Fibroblast of pulmonary artery (primary cell): ENCODE results near the gene SUZ12.
A peak's percentile ranks its signal among the peaks of the same experiment; 100 is the strongest.
"Not testable (repeated sequence)": the region's sequence is repeated elsewhere in the genome, so short reads cannot be mapped to it uniquely, and the experiment has no call there.

Source experiments
- DNase-seq: peaks from one replicate; pipeline ENCODE4 v3.0.0-alpha.2; 2010; ENCODE audit warnings: low read depth
- H3K4me3 ChIP-seq: replicated peaks from 2 replicates; pipeline ENCODE4 v1.5.1; 2011; ENCODE audit warnings: low read depth, mild to moderate bottlenecking, control low read depth, low read length, moderate library complexity
- TF ChIP-seq, protein P1 (sequence below): IDR thresholded peaks from 2 replicates; pipeline ENCODE4 v1.5.1; 2011; ENCODE audit warnings: mild to moderate bottlenecking, control low read depth, low read length, inconsistent platforms; ENCODE audit errors: missing control alignments

SUZ12 gene

DNA sequence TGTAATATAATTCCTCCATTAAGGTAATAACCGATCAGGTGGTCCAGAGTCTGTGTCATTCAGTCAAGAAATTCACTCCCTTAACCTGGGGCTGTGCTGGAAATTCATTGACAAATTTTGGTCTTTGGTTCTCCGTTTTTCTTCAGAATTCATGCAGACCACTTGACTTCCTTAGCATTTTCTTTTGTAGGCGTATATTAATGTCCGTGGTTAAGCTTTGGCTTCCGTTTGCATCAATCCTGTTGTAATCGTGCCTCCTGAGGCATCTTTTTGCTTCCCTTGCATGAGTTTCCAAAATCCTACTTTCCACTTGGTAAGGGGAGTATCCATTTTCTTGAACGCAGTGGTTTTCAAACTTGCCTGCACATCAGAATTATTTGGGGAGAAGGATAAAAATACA, 79.4 kb downstream of the SUZ12 start:
- no peak for DNase-seq
- no peak overlapping the region for H3K4me3 ChIP-seq
- TF ChIP-seq, protein P1, sequence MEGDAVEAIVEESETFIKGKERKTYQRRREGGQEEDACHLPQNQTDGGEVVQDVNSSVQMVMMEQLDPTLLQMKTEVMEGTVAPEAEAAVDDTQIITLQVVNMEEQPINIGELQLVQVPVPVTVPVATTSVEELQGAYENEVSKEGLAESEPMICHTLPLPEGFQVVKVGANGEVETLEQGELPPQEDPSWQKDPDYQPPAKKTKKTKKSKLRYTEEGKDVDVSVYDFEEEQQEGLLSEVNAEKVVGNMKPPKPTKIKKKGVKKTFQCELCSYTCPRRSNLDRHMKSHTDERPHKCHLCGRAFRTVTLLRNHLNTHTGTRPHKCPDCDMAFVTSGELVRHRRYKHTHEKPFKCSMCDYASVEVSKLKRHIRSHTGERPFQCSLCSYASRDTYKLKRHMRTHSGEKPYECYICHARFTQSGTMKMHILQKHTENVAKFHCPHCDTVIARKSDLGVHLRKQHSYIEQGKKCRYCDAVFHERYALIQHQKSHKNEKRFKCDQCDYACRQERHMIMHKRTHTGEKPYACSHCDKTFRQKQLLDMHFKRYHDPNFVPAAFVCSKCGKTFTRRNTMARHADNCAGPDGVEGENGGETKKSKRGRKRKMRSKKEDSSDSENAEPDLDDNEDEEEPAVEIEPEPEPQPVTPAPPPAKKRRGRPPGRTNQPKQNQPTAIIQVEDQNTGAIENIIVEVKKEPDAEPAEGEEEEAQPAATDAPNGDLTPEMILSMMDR = no peak

DNA sequence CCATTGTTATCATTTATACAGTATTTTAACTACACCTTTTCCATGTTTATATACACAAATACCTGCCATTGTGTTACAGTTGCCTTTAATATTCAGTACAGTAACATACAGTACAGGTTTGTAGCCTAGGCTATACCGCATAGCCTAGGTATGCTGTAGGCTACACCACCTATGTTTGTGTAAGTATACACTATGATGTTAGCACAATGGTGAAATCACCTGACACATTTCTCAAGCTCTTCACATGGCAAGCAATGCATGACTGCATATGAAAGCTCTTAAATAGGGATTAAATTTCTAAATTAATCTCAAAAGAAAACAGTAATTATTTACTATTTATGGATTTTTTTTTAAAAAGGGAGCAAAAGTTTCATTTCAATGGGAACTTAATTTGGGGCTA, 82.4 kb downstream of the SUZ12 start:
- H3K4me3 ChIP-seq = no peak overlapping the region
- DNase-seq = no peak
- TF ChIP-seq, protein P1 = no peak

DNA sequence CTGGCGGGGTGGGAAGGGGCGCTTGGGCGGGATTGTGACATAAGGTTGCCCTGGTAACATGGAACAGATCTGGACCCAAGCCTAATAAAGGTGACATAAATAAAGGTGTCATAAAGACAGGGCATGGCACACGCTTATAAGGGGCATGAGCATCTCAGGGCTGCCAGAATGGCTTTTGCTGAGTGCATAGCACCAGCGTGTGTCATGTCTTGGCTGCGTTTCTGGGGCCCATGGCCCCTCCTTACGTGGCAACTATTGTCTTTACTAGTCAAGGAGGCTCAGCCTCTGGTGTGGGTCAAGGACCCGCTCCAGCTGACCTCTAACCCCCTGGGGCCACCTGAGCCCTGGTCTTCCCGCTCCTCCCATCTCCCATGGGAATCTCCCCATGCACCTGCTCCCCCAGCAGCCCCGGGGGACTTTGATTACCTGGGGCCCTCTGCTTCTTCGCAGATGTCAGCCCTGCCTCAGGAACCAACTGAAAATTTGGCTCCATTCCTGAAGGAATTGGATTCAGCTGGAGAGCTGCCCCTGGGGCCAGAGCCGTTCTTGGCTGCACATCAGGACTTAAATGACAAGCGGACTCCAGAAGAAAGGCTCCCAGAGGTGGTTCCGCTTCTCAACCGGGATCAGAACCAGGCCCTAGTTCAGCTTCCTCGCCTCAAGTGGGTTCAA, 84.3 kb downstream of the SUZ12 start:
- no peak overlapping the region for H3K4me3 ChIP-seq
- DNase-seq = no peak
- TF ChIP-seq, protein P1 = no peak

DNA sequence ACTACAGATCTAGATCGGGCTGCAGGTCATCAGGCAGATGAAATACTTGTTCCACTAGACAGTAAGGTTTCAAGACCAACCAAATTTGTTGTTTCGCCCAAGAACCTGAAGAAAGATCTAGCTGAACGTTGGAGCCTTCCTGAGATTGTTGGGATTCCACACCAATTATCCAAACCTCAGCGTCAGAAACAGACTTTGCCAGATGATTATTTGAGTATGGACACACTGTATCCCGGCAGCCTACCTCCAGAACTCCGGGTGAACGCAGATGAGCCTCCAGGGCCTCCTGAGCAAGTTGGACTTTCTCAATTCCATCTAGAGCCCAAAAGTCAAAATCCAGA, 84.8 kb downstream of the SUZ12 start:
- DNase-seq = no peak
- H3K4me3 ChIP-seq = no peak overlapping the region
- TF ChIP-seq, protein P1 = no peak

DNA sequence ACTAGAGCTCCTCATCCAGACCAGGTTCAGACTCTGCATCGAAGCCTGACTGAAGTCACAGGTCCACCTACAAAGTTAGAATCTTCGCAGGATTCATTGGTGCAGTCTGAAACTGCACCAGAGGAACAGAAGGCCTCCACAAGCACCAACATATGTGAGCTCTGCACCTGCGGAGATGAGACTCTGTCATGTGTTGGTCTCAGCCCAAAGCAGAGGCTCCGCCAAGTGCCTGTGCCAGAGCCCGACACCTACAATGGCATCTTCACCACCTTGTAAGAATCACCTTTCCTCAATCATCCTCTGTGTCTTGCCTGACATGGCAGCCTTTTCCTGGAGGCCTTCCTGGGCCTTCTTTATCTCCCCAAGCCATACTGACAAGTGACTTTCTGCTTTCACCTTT, 85.7 kb downstream of the SUZ12 start:
- DNase-seq, H3K4me3 ChIP-seq: not testable (repeated sequence)

DNA sequence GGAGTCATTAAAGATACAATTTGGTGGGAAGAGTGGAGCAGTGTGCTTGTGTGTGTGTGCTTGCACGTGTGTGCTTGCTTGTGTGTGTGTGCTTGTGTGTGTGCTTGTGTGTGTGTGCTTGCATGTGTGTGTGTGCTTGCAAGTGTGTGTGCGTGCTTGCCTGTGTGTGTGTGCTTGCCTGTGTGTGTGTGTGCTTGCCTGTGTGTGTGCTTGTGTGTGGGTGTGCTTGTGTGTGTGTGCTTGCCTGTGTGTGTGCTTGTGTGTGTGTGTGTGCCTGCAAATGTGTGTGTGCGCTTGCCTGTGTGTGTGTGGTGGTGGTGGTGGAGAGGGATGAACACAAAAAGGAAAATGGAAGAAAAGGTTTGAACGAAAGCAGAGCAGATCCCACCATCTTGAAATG, 90.5 kb downstream of the SUZ12 start:
- DNase-seq, H3K4me3 ChIP-seq: not testable (repeated sequence)

DNA sequence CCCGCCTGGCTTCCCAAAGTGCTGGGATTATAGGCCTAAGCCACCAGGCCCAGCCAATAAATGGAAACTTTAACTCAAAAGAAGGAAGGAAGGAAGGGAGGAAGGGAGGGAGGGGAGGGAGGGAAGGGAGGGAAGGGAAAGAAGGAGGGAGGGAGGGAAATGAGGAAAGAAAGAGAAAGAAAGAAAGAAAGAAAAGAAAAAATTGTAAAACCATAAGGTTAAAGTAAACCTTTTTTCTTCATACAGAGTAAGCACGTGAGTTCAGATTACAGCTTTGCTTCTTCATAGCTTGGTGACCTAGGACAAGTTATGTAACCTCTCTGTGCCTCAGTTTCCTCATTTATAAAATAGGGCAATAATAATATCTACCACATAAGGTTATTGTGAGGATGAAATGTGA, 96.4 kb downstream of the SUZ12 start:
- TF ChIP-seq, protein P1 = no peak
- H3K4me3 ChIP-seq = no peak overlapping the region
- DNase-seq = no peak

DNA sequence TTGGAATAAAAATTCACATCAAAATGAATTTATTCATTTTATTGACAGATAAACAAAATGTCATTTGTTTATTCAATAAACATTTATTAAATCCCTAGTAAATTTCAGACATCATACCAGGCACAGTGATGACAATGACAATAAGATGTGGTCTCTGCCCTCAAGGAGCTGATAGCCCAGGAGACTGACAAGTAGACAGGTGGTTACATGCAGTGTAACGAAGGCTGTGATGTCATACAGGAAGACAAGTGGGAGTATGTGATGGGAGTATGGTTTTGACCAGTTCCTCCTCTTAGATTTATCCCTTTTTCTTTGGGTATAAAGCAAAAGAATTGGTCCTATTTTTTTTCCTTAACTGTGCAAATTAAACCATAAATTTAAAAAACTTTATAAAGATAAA, 97.0 kb downstream of the SUZ12 start:
- DNase-seq, H3K4me3 ChIP-seq: not testable (repeated sequence)

DNA sequence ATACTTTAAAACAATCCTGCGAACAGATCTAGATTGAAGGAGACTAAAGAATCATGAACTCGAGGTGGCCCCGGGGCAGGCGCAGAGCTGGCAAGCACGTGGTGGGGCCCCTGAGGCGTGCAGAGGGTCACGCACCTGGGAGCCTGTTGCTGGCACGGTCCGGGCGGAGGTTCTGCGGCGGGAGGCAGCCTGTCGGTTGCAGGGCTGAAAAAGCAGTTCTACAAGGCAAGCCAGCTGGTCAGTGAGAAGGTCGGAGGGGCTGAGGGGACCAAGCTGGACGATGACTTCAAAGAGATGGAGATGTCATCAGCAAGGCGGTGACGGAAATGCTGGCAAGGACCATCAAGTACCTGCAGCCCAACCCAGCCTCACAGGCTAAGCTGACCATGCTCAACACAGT, 103.4 kb downstream of the SUZ12 start:
- DNase-seq = not testable (repeated sequence)

DNA sequence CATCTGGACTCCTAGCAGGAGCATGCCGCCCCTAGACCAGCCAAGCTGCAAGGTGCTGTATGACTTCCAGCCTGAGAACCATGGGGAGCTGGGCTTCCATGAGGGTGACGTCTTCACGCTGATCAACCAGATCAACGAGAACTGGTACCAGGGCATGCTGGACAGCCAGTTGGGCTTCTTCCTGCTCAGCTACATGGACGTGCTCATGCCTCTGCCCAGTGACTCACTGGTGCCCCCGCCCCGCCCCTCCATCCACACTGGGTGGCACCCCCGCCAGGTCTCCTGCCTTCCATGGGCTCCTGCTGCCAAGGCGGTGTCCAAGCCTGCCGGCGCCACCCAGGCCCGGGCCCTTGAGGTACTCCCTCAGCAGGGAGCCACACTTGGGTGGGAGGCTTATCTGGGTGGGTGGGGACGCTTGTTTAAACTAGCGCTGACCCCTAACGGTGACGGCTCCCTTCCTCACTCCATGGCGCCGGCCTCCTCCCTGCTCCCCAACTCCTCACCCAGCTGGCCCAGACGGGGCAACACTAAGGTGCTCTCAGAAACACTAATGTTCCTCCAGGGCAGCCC, 104.6 kb downstream of the SUZ12 start:
- H3K4me3 ChIP-seq, DNase-seq: not testable (repeated sequence)

More for the DNA sequence above, 103.4 kb downstream of the SUZ12 start:
- H3K4me3 ChIP-seq = not testable (repeated sequence)

DNA sequence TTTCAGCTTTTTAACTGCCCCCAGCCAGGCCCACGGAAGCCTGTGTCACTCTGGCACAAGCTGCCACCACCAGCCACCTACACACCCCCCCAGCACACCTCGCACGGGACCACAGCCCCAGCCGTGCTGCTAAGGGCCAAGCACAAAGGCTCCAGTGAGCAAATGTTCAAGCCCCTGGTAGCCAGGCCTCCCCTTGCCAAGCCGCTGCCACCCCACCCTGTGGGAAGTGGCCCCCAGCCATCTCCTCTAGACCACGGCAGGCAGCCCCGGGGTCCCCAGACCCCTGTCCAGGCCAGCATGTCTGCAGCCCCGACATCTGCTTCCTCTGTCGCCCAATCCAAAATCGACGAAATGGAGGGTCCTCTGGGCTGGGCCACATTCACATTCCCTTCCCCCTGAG, 105.5 kb downstream of the SUZ12 start:
- not testable (repeated sequence) for DNase-seq

DNA sequence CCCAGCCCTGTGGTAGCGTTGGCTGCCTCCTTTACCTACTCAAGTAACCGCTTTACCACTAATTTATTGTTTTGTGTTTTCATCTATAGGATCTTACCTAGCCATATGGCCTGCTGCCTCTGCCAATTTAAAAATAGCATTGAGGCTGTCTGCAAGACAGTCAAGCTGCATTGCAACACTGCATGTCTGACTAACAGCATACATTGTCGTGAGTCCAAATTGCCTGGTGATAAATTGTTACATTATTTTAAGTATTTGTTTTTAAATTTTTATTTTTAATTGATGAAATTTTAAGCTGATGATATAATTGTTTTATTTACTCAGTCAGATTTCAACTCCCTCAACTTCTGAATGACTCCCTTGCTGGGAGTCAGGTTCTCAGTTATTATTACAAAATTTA, 108.8 kb downstream of the SUZ12 start:
- peak; percentile 25 for DNase-seq
- not testable (repeated sequence) for H3K4me3 ChIP-seq

More for the DNA sequence above, 105.5 kb downstream of the SUZ12 start:
- H3K4me3 ChIP-seq = not testable (repeated sequence)

DNA sequence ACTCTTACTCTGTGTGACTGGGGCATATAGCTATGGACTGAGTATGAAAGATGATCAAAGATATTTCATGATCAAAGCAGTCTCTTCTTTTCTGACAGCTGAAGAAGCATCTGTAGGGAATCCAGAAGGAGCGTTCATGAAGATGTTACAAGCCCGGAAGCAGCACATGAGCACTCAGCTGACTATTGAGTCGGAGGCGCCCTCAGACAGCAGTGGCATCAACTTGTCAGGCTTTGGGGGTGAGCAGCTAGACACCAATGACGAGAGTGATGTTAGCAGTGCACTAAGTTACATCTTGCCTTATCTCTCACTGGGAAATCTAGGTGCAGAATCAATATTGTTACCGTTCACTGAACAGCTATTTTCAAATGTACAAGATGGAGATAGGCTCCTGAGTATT, 110.9 kb downstream of the SUZ12 start:
- DNase-seq = not testable (repeated sequence)

More for the DNA sequence above, 110.9 kb downstream of the SUZ12 start:
- not testable (repeated sequence) for H3K4me3 ChIP-seq
